Smooth muscle cell (in vitro differentiated cells): ENCODE results near the gene ZNF133. TPM values are rescaled to one million over a fixed set of nuclear protein-coding genes. Genes with fewer than 3 reads are reported as not detected.

Experiments
- DNase-seq: peaks from one replicate; lab custom pipeline; 2025; ENCODE audit not compliant: unreplicated experiment; lab: John Stamatoyannopoulos, UW
- H2AFZ ChIP-seq: fragments of 200-600 bp; sonication (generic); 2 replicates; pipeline ENCODE4 v1.6.0; 2016; ENCODE audit warnings: antibody characterized with exemption, low read depth, mild to moderate bottlenecking
- H3F3A ChIP-seq: fragments of 200-600 bp; sonication (generic); 2 replicates; pipeline ENCODE4 v1.6.0; 2017; ENCODE audit warnings: antibody characterized with exemption, low read depth
- H3K27ac ChIP-seq: fragments of 200-600 bp; sonication (generic); 2 replicates; pipeline ENCODE4 v1.5.1; 2016; ENCODE audit warnings: low read depth, mild to moderate bottlenecking
- H3K27me3 ChIP-seq: fragments of 200-600 bp; sonication (generic); 2 replicates; pipeline ENCODE4 v1.6.1; 2016; ENCODE audit warnings: low read depth, mild to moderate bottlenecking
- H3K36me3 ChIP-seq: fragments of 200-600 bp; sonication (generic); 2 replicates; pipeline ENCODE4 v1.5.1; 2016; ENCODE audit warnings: low read depth
- H3K4me1 ChIP-seq: fragments of 200-600 bp; sonication (generic); 2 replicates; pipeline ENCODE4 v1.5.1; 2016; ENCODE audit warnings: low read depth
- H3K4me2 ChIP-seq: fragments of 200-600 bp; sonication (generic); 2 replicates; pipeline ENCODE4 v1.6.0; 2016; ENCODE audit warnings: mild to moderate bottlenecking
- H3K4me3 ChIP-seq: fragments of 200-600 bp; sonication (generic); 2 replicates; pipeline ENCODE4 v1.5.1; 2016; ENCODE audit warnings: mild to moderate bottlenecking
- H3K79me2 ChIP-seq: fragments of 200-600 bp; sonication (generic); 2 replicates; pipeline ENCODE4 v1.6.0; 2016; ENCODE audit warnings: low read depth, mild to moderate bottlenecking
- H3K9ac ChIP-seq: fragments of 200-600 bp; sonication (generic); 2 replicates; pipeline ENCODE4 v1.6.0; 2016; ENCODE audit warnings: low read depth
- H3K9me3 ChIP-seq: fragments of 200-600 bp; sonication (generic); replicated peaks from 2 replicates; pipeline ENCODE4 v1.5.1; 2016; ENCODE audit warnings: low read depth
- H4K20me1 ChIP-seq: fragments of 200-600 bp; sonication (generic); 2 replicates; pipeline ENCODE4 v1.6.0; 2016; ENCODE audit warnings: low read depth
- WGBS: methylation state at CpG from one replicate; pipeline ENCODE4 v1.1.7; 2016; ENCODE audit warnings: low lambda C conversion rate; 5-methylcytosine and 5-hydroxymethylcytosine counted together
- polyA plus RNA-seq: library from polyadenylated mRNA; unstranded; fragments of >200 nt; fragmentation: Nextera tagmentation; extraction: Ambion mirVana; gene quantifications from 2 replicates; pipeline ENCODE4 v1.2.1, GENCODE V29; 2016
- total RNA-seq: library from RNA; depleted of rRNA; stranded (reverse); fragments of >200 nt; gene quantifications from 2 replicates; pipeline ENCODE4 v1.2.3, GENCODE V29; 2014
- TF ChIP-seq, protein P1 (sequence below): fragments of 200-600 bp; sonication (generic); IDR thresholded peaks from 2 replicates; pipeline ENCODE4 v1.5.1; 2017; ENCODE audit warnings: borderline replicate concordance, mild to moderate bottlenecking, antibody characterized with exemption; ENCODE audit not compliant: insufficient read depth, poor library complexity, severe bottlenecking

Gene ZNF133
- total and polyA plus RNA-seq, 2 experiments from 2014 or later = 12.5 to 22.4 TPM

DNA sequence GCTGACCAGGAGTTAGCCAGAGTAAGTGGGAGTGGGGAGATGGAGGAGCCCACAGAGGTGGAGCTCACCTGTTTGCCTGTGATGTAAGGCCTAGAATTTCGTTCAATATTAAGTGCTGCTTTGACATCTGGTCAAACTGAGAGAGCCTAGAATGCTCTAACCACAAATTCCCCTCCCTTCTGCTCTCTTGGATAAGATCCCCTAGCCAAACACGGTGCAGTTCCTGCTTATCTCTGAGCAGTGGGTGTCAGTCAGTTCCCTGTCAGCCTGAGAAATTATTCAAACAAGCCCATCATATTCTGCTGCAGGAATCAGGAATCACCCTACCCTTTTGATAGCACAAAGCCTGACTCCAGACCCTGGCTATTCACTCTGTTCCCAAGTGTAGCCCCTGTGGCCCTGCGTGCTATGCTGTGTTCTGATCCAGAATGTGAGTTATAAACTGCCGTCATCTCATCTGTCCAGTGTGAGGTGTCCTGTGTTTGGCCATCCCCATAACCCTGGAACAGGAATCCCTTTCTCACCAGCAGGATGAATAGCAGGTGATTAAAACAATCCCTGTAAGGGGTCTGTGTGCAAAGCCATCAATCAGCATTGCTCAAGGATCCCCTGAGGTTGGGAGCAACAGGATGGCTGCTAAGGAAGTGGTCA, 31.8 kb upstream of the ZNF133 start:
- Histone ChIP-seq H3K9me3 (no peaks in the 10 kb centered on the region), H4K20me1 (no peaks in the 10 kb centered on the region), H3F3A (no peaks in the 10 kb centered on the region), H2AFZ (no peak overlapping the region), H3K4me1 (no peaks in the 10 kb centered on the region), H3K27me3 (no peaks in the 10 kb centered on the region), H3K4me2 (no peak overlapping the region), H3K79me2 (no peaks in the 10 kb centered on the region), H3K27ac (no peak overlapping the region), H3K36me3 (no peaks in the 10 kb centered on the region), H3K9ac (no peak overlapping the region), H3K4me3 (no peak overlapping the region)
- TF ChIP-seq, protein P1, sequence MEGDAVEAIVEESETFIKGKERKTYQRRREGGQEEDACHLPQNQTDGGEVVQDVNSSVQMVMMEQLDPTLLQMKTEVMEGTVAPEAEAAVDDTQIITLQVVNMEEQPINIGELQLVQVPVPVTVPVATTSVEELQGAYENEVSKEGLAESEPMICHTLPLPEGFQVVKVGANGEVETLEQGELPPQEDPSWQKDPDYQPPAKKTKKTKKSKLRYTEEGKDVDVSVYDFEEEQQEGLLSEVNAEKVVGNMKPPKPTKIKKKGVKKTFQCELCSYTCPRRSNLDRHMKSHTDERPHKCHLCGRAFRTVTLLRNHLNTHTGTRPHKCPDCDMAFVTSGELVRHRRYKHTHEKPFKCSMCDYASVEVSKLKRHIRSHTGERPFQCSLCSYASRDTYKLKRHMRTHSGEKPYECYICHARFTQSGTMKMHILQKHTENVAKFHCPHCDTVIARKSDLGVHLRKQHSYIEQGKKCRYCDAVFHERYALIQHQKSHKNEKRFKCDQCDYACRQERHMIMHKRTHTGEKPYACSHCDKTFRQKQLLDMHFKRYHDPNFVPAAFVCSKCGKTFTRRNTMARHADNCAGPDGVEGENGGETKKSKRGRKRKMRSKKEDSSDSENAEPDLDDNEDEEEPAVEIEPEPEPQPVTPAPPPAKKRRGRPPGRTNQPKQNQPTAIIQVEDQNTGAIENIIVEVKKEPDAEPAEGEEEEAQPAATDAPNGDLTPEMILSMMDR = no peak
- 76% methylated on average over 4 of the region's 4 CpGs for WGBS
- DNase-seq = no peak

DNA sequence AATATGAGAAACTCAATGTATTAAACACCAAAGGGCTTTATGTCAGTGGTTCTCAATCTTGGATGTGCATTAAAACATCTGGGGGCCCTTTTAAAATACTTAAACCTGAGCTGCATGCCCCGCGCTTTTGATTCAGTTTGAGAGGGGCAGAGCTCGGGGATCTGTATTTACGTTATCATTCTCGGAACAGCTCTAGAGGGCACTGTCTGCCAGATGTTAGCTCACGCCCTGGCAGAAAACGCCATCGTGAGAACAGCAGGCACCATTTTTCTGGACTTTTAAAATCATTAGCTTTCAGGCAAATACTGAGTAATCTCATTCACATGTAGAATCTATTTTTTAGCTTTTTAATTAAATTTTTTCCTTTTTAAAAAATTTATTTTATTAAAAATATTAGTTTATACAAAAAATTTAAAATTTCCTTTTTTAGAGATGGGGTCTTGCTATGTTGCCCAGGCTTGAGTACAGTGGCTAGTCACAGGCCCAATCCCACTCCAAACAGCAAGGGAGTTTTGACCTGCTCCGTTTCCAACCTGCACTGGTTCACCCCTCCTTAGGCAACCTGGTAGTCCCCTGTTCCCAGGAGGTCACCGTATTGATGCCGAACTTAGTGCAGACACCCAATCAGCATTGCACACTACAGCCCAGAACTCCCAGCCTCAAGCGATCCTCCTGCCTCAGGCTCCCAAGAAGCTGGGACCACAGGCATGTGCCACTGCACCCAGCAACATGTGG, 30.0 kb upstream of the ZNF133 start:
- Histone ChIP-seq H3K4me3 (no peak overlapping the region), H4K20me1 (no peaks in the 10 kb centered on the region), H3K79me2 (no peaks in the 10 kb centered on the region), H3K9ac (no peak overlapping the region), H2AFZ (no peak overlapping the region), H3K27me3 (no peaks in the 10 kb centered on the region), H3K27ac (no peak overlapping the region), H3K4me1 (no peaks in the 10 kb centered on the region), H3K36me3 (no peaks in the 10 kb centered on the region), H3F3A (no peaks in the 10 kb centered on the region), H3K4me2 (no peak overlapping the region), H3K9me3 (no peaks in the 10 kb centered on the region)
- TF ChIP-seq, protein P1 = no peak
- DNase-seq = no peak
- 85% methylated on average over 12 of the region's 12 CpGs for WGBS

DNA sequence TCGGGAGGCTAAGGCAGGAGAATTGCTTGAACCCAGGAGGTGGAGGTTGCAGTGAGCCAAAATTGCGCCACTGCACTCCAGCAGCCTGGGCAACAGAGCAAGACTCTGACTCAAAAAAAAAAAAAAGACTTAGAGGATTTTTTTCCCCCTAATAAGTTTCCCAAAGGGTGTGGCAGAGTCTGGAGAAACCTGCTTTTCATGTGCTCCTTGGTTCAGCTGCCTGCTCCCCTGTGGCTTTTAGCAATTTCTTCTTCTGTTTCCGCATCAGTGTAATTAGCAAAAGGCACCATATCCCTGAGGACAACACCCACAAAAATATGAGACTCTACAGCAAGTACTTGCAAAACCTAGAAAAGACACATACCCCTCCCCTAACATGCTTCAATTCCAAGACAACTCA, 28.6 kb upstream of the ZNF133 start:
- Histone ChIP-seq H3K27ac (no peak overlapping the region), H3K9me3 (no peaks in the 10 kb centered on the region), H4K20me1 (no peaks in the 10 kb centered on the region), H3K4me1 (no peaks in the 10 kb centered on the region), H3K27me3 (no peaks in the 10 kb centered on the region), H3K4me3 (no peak overlapping the region), H3K79me2 (no peaks in the 10 kb centered on the region), H3K9ac (no peak overlapping the region), H2AFZ (no peak overlapping the region), H3F3A (no peaks in the 10 kb centered on the region), H3K36me3 (no peaks in the 10 kb centered on the region), H3K4me2 (no peak overlapping the region)
- 92% methylated on average over 3 of the region's 3 CpGs for WGBS
- TF ChIP-seq, protein P1 = no peak
- no peak for DNase-seq
